Fibroblast of pulmonary artery (primary cell): Measurements from ENCODE around the gene SCGB2B2.

Experiments used
- DNase-seq: peaks from one replicate; pipeline ENCODE4 v3.0.0-alpha.2; 2010; ENCODE audit warnings: low read depth
- H3K4me3 ChIP-seq: replicated peaks from 2 replicates; pipeline ENCODE4 v1.5.1; 2011; ENCODE audit warnings: low read depth, mild to moderate bottlenecking, control low read depth, low read length, moderate library complexity
- TF ChIP-seq, protein P1 (sequence below): IDR thresholded peaks from 2 replicates; pipeline ENCODE4 v1.5.1; 2011; ENCODE audit warnings: mild to moderate bottlenecking, control low read depth, low read length, inconsistent platforms; ENCODE audit errors: missing control alignments

Gene SCGB2B2

DNA sequence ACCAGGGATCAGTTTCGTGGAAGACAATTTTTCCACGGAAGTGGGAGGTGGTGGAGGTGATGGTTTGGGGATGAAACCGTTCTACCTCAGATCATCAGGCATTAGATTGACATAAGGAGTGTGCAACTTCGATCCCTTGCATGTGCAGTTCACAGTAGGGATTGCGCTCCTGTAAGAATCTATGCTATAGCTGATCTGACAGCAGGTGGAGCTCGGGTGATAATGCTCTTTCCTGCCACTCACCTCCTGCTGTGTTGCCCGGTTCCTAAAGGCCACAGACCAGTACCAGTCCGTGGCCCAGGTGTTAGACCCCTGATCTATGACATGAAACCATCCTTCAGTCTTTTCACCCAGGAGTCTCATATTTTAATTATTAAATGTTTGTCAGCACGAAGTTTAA lies 4.5 kb upstream of the SCGB2B2 start:
- DNase-seq = no peak
- TF ChIP-seq, protein P1, sequence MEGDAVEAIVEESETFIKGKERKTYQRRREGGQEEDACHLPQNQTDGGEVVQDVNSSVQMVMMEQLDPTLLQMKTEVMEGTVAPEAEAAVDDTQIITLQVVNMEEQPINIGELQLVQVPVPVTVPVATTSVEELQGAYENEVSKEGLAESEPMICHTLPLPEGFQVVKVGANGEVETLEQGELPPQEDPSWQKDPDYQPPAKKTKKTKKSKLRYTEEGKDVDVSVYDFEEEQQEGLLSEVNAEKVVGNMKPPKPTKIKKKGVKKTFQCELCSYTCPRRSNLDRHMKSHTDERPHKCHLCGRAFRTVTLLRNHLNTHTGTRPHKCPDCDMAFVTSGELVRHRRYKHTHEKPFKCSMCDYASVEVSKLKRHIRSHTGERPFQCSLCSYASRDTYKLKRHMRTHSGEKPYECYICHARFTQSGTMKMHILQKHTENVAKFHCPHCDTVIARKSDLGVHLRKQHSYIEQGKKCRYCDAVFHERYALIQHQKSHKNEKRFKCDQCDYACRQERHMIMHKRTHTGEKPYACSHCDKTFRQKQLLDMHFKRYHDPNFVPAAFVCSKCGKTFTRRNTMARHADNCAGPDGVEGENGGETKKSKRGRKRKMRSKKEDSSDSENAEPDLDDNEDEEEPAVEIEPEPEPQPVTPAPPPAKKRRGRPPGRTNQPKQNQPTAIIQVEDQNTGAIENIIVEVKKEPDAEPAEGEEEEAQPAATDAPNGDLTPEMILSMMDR = no peak
- H3K4me3 ChIP-seq = no peak overlapping the region

DNA sequence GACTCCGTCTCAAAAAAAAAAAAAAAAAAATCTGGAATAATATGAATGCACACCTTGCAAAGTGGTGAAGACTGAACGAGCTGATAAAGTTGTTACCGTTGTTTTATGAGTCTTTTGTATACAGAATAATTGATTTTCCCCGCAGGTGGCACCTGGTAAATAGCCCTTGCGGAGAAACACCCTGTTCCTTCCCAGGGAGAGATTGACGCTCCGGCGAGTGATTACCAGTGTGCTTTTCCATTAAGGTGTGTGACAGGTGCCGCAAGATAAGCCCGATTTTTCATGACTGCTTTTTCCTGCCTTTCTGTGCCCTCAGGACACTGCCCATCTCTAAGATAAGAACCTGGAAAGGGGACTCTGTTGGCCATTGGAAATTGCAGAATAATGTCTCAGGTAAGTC lies 1.5 kb upstream of the SCGB2B2 start:
- no peak for DNase-seq
- TF ChIP-seq, protein P1 = no peak
- peak overlapping the region; percentile 75 for H3K4me3 ChIP-seq

DNA sequence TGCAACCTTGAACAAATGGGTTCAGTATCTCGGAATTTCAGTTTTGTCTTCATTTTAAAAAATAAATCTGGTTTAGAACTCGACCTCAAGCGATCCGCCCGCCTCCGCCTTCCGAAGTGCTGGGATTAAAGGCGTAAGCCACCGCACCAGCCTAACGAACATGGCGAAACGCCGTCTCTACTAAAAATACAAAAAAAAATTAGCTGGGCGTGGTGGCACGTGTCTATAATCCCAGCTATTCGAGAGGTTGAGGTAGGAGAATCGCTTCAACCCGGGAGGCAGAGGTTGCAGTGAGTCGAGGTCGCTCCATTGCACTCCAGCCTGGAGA lies 1.1 kb upstream of the SCGB2B2 start:
- H3K4me3 ChIP-seq = peak overlapping the region; percentile 75
- TF ChIP-seq, protein P1 = no peak
- no peak for DNase-seq

DNA sequence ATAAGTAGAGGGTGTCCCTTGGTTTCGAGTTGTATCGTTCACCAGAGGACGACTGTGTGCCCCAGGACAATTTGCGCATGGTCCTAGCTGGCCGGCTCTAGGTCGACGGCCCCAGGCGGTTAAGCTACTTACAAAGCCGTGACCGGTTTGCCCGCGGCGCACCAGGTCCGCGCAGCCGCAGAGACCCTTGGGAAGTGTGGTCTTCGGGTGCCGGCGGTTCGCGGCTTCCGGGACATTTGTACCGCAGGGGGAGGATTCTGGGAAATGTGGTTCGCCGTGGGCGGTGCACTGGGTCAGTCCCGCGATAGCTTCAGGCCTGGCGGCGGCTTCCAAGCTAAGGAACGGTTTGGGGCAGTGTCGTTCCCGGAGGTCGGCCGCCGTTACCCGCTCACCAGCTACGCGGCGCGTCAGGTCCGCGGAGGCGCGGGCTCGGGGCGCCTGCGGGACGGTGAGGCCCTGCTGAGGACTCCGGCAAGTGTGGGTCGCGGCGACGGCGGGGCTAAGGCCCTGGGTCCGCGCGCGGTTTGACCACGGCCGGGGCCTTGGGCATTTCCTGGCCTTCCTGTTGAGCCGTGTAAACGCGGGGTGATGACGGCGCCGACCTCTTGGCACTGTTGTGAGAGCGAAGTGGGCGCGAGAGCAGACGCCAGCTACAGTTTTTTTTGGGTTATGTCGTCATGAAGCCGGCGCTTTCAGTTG lies 576 bp upstream of the SCGB2B2 start, which contains the start of gene ZNF302:
Gene ZNF302 (plus strand): TSS at position 293 of the 699 bp plus-strand sequence. CDS start 1,127 bp downstream, outside the sequence.
- TF ChIP-seq, protein P1 = no peak
- DNase-seq = peak; percentile 98
- H3K4me3 ChIP-seq = peak within 1 kb of the TSS; percentile 75

DNA sequence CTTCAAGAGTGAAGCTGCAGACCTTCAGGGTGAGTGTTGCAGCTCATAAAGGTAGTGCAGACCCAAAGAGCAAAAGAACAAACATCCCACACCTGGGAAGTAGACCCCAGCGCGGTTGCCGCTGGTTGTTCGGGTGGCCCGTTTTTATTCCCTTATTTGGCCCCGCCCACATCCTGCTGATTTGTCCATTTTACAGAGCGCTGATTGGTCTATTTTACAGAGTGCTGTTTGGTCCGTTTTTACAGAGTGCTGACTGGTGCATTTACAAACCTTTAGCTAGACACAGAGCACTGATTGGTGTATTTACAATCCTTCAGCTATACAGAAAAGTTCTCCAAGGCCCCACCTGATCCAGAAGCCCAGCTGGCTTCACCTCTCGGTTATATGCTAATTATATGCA lies 1.0 kb downstream of the SCGB2B2 start:
- TF ChIP-seq, protein P1 = no peak
- no peak for DNase-seq
- no peak overlapping the region for H3K4me3 ChIP-seq

DNA sequence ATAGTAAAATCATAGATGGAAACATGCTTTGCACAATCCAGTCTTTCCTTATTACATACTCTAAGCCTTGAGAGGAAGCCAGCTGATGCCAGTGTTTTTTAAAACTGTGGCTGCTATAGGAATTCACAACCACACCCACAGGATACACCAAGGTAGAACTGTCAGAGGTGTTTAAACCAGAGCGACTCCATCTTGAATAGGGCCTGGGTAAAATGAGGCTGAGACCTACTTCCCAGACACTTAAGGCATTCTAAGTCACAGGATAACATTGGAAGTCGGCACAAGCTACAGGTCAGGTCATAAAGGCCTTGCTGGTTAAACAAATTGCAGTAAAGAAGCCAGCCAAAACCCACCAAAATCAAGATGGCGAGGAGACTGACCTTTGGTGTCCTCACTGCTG lies 1.7 kb downstream of the SCGB2B2 start:
- TF ChIP-seq, protein P1 = no peak
- H3K4me3 ChIP-seq = no peak overlapping the region
- no peak for DNase-seq

DNA sequence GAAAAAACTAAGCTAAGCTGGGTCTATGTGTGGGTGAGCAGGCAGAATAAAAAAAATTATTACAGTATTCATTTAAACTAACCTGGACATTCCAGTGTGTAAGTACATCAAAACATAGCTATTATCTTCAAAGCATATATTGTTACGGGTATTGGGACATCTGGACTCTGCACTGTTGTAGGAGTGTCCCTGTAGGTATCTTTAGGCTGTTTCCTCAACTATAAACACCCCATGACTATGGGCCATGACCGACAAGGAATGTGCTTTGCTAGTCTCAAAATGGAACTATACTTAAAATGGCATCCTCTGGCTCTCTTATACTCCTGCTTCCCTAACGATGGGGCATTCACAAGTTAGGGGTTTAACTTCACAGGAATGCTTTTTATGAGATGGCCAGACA lies 3.4 kb downstream of the SCGB2B2 start:
- H3K4me3 ChIP-seq = no peak overlapping the region
- no peak for DNase-seq
- TF ChIP-seq, protein P1 = no peak
